Hepatocyte (in vitro differentiated cells): ENCODE data around the gene PRKAG2. TPM values are rescaled to one million over a fixed set of nuclear protein-coding genes. Genes with fewer than 3 reads are reported as not detected.

Source experiments
- DNase-seq: peaks from one replicate; pipeline ENCODE4 v3.0.0-alpha.2; 2016; ENCODE audit warnings: low spot score
- H2AFZ ChIP-seq: fragments of 200-600 bp; sonication (generic); 2 replicates; pipeline ENCODE4 v1.6.0; 2016; ENCODE audit warnings: antibody characterized with exemption, mild to moderate bottlenecking
- H3K27ac ChIP-seq: fragments of 200-600 bp; sonication (generic); 2 replicates; pipeline ENCODE4 v1.5.1; 2016; ENCODE audit warnings: mild to moderate bottlenecking
- H3K27me3 ChIP-seq: fragments of 200-600 bp; sonication (generic); 2 replicates; pipeline ENCODE4 v1.6.1; 2016
- H3K36me3 ChIP-seq: fragments of 200-600 bp; sonication (generic); replicated peaks from 2 replicates; pipeline ENCODE4 v1.5.1; 2016; ENCODE audit warnings: low read depth; ENCODE audit not compliant: insufficient read depth
- H3K4me1 ChIP-seq: fragments of 200-600 bp; sonication (generic); 2 replicates; pipeline ENCODE4 v1.5.1; 2016; ENCODE audit warnings: mild to moderate bottlenecking, moderate library complexity; ENCODE audit not compliant: insufficient read depth
- H3K4me2 ChIP-seq: fragments of 200-600 bp; sonication (generic); 2 replicates; pipeline ENCODE4 v1.6.0; 2016
- H3K4me3 ChIP-seq: fragments of 200-600 bp; sonication (generic); 2 replicates; pipeline ENCODE4 v1.5.1; 2016; ENCODE audit warnings: mild to moderate bottlenecking
- H3K79me2 ChIP-seq: fragments of 200-600 bp; sonication (generic); 2 replicates; pipeline ENCODE4 v1.6.0; 2017; ENCODE audit warnings: mild to moderate bottlenecking
- H3K9me2 ChIP-seq: fragments of 200-600 bp; sonication (generic); replicated peaks from 2 replicates; pipeline ENCODE4 v1.6.0; 2017; ENCODE audit warnings: mild to moderate bottlenecking; ENCODE audit not compliant: insufficient read depth
- H3K9me3 ChIP-seq: fragments of 200-600 bp; sonication (generic); 2 replicates; pipeline ENCODE4 v1.5.1; 2016; ENCODE audit warnings: low read depth, mild to moderate bottlenecking
- H4K20me1 ChIP-seq: fragments of 200-600 bp; sonication (generic); 2 replicates; pipeline ENCODE4 v1.6.0; 2016; ENCODE audit warnings: mild to moderate bottlenecking; ENCODE audit not compliant: insufficient read depth, poor library complexity, severe bottlenecking
- CTCF ChIP-seq: fragments of 200-600 bp; sonication (generic); IDR thresholded peaks from 2 replicates; pipeline ENCODE4 v1.5.1; 2016; ENCODE audit warnings: antibody characterized with exemption, mild to moderate bottlenecking; ENCODE audit not compliant: poor library complexity
- EZH2 ChIP-seq: fragments of 200-600 bp; sonication (generic); IDR thresholded peaks from 2 replicates; pipeline ENCODE4 v1.6.1; 2016; ENCODE audit warnings: antibody characterized with exemption, mild to moderate bottlenecking, borderline replicate concordance
- EZH2phosphoT487 ChIP-seq: fragments of 200-600 bp; sonication (generic); IDR thresholded peaks from one replicate; pipeline ENCODE4 v1.6.1; 2018; ENCODE audit warnings: antibody characterized with exemption, mild to moderate bottlenecking, low read depth, moderate library complexity; ENCODE audit not compliant: unreplicated experiment, severe bottlenecking
- WGBS: methylation state at CpG from one replicate; pipeline ENCODE4 v1.1.6; 2016; ENCODE audit warnings: low lambda C conversion rate; ENCODE audit errors: missing lambda C conversion rate; 5-methylcytosine and 5-hydroxymethylcytosine counted together
- polyA plus RNA-seq: library from polyadenylated mRNA; unstranded; fragments of >200 nt; fragmentation: Nextera tagmentation; extraction: Ambion mirVana; gene quantifications from 2 replicates; pipeline ENCODE4 v1.2.1, GENCODE V29; 2016
- total RNA-seq: library from RNA; depleted of rRNA; stranded (reverse); fragments of >200 nt; gene quantifications from 2 replicates; pipeline ENCODE4 v1.2.3, GENCODE V29; 2014

The PRKAG2 gene
- total and polyA plus RNA-seq, 2 experiments from 2014 or later, result 17.8 to 23.4 TPM

GRCh38 chr7:151888079-151889067, 11.5 kb upstream of the PRKAG2 start:
- DNase-seq, result no peak
- H3K4me3 ChIP-seq, result no peak overlapping the region
- peaks cover 7% of the 10 kb centered on the region for H3K27me3 ChIP-seq
- no peak overlapping the region for H3K4me2 ChIP-seq
- no peaks in the 10 kb centered on the region for H3K36me3 ChIP-seq
- no peaks in the 10 kb centered on the region for H3K9me2 ChIP-seq
- H3K79me2 ChIP-seq, result no peaks in the 10 kb centered on the region
- TF ChIP-seq CTCF (no peak), EZH2phosphoT487 (no peak), EZH2 (no peak)
- H3K27ac ChIP-seq, result no peak overlapping the region
- 65% methylated on average over 24 of the region's 24 CpGs for WGBS
- H2AFZ ChIP-seq, result no peak overlapping the region
- H3K9me3 ChIP-seq, result no peaks in the 10 kb centered on the region
- no peaks in the 10 kb centered on the region for H3K4me1 ChIP-seq
- H4K20me1 ChIP-seq, result no peaks in the 10 kb centered on the region

GRCh38 chr7:151886783-151887182, 9.9 kb upstream of the PRKAG2 start:
- no peak for DNase-seq
- peaks cover 17% of the 10 kb centered on the region for H3K27me3 ChIP-seq
- H2AFZ ChIP-seq, result no peak overlapping the region
- no peak overlapping the region for H3K27ac ChIP-seq
- H3K9me3 ChIP-seq, result no peaks in the 10 kb centered on the region
- H3K36me3 ChIP-seq, result no peaks in the 10 kb centered on the region
- no peak overlapping the region for H3K4me2 ChIP-seq
- no peak overlapping the region for H3K4me3 ChIP-seq
- 72% methylated on average over 15 of the region's 15 CpGs for WGBS
- H3K9me2 ChIP-seq, result no peaks in the 10 kb centered on the region
- H4K20me1 ChIP-seq, result no peaks in the 10 kb centered on the region
- TF ChIP-seq EZH2, result no peak
- no peak for TF ChIP-seq CTCF
- no peak for TF ChIP-seq EZH2phosphoT487
- no peaks in the 10 kb centered on the region for H3K4me1 ChIP-seq
- H3K79me2 ChIP-seq, result no peaks in the 10 kb centered on the region

- TF ChIP-seq CTCF (no peak), EZH2 (no peak), EZH2phosphoT487 (no peak)
Measured at GRCh38 chr7:151885202-151885580, 8.3 kb upstream of the PRKAG2 start.

More at GRCh38 chr7:151885202-151885580, 8.3 kb upstream of the PRKAG2 start:
- Histone ChIP-seq H3K27ac (no peak overlapping the region), H3K9me2 (no peaks in the 10 kb centered on the region), H2AFZ (no peak overlapping the region), H3K4me2 (no peak overlapping the region), H3K36me3 (no peaks in the 10 kb centered on the region), H4K20me1 (no peaks in the 10 kb centered on the region), H3K4me1 (no peaks in the 10 kb centered on the region), H3K9me3 (no peaks in the 10 kb centered on the region), H3K4me3 (no peak overlapping the region), H3K27me3 (peaks cover 17% of the 10 kb centered on the region), H3K79me2 (no peaks in the 10 kb centered on the region)
- 96% methylated on average over 7 of the region's 7 CpGs for WGBS
- DNase-seq, result no peak
